Stimulated activated CD4-positive, alpha-beta T cell treated with anti-CD3 and anti-CD28 coated beads, Interleukin-15, amount 100 ng/mL, for 48 hours (primary cell): Measurements from ENCODE around the gene SLC7A14.

Source experiments
- DNase-seq, 2 donors: peaks; one replicate each; pipeline ENCODE4 v3.0.0-alpha.2; 2020; ENCODE audit warnings: low read depth in 2 of 2

SLC7A14 gene

DNA sequence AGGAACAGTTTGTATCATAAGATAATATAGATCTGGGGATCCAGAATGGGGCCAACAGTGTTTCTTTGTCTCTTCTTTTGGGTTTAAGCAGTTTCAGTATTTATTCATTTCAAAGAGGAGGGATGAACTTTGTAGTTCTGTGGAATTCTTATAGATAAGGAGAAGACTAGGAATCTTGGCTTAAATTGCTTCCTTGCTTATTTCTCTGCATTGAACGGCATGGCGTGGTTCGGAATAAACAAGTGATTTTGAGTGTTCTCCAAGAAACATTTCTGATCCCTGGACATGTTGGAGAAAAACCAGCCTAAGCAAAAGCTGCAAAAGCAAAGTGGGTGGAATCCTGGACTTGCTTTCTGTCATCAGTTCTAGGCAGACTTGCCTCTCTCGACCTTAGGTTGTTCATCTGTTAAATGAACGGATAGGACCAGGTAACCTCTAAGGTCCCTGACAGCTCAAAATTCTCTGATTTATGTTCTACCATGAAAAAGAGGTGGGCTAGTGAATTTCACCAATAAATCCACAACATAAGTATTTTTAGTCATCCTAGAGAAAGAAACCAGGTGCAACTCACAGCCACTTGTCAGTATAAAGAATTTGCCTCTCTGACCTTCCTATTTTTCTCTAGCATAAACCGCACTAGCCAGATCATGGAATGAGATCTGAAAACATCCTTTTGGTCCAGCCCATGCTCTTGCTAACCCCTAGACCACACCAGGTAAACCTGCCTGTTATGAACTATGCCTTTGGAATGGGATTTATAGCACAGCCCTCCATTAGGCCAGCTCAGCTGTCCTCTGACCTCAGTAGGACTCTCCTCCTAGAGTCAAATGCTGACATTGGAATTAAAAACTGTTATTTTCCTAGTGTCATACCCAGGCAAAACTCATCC is 88.4 kb downstream of the SLC7A14 start:
- no peak for DNase-seq

DNA sequence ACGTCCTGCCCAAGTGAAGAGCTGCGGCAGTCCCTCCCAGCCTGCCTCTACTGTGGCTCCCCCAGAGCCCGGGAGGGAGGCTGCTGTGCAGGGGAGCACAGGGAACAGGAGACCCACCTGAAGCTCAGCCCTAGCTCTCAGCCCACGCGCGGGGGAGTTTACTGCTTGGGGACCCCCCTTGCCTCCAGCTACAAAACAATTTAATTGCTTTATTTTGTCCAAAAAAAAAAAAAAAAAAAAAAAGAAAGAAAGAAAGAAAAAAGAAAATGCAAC is 89.1 kb downstream of the SLC7A14 start:
- no peak for DNase-seq

DNA sequence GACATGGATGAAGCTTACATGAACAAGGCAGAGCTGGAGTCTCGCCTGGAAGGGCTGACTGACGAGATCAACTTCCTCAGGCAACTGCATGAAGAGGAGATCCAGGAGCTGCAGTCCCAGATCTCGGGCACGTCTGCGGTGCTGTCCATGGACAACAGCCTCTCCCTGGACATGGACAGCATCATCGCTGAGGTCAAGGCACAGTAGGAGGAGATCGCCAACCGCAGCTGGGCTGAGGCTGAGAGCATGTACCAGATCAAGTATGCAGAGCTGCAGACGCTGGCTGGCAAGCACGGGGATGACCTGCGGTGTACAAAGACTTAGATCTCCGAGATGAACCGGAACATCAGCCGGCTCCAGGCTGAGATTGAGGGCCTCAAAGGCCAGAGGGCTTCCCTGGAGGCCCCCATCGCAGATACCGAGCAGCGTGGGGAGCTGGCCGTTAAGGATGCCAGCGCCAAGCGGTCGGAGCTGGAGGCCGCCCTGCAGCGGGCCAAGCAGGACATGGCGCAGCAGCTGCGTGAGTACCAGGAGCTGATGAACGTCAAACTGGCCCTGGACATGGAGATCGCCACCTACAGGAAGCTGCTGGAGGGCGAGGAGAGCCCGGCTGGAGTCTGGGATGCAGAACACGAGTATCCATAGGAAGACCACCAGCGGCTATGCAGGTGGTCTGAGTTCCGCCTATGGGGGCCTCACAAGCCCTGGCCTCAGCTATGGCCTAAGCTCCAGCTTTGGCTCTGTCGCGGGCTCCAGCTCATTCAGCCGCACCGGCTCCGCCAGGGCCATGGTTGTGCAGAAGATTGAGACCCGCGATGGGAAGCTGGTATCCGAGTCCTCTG is 89.6 kb downstream of the SLC7A14 start:
- DNase-seq, result no peak

DNA sequence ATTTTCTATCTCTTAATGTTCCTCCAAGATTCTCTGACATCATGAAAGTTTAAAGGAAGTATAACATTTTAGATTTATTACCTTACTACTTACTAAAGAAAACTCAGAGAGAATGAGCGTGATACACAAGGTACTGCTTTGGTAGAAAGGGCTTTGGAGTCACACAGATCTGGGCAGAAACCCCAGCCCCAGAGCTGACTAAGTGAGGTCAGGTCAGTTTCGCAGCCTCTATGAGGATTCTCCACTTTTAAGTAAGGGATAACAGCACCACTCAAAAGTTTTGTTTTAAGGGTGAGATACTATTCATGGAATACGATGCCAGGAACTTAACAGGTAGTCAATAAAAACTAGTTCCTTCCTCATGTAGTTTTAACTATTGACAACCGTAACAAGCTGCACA is 91.1 kb downstream of the SLC7A14 start:
- DNase-seq, result no peak

DNA sequence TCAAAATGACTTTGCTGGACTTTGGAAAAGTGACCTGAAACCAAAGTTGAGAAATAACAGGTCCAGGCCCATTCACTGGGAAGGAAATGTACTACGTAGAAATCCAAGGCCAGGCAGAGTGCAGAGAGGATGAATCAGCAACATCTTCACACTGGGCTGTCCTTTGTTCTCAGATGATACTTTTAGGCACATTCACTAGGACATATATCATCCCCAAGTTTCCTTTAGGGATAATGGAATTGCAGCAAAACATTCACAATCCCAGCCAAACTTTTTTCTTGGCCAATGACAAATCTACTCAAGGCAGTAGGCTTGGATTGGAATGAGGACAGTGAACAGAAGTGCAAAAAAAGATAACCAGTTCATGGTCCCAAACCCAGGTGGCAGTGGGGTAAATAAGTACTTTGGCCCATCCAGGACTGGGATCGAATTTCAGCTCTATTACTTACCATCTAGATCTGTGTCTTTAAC is 92.1 kb downstream of the SLC7A14 start:
- DNase-seq, result no peak

DNA sequence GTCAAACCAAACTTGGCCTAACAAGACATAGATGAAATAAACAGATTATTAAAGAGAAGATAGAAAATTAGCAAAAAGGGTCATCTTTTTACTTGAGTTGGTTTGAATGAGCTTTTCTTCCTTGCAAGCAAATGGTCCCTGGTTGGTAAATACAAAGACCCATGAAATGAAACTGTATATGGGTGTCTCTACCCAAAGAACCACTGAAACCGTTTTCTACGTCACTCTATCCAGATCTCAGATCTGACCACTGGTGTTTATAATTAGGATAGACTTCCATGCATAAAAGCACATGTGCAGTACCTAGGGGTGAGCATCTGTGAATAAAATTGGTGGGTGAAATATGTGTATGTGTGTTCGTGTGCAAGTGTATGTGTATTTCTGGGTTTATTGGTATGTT is 94.0 kb downstream of the SLC7A14 start:
- no peak for DNase-seq

DNA sequence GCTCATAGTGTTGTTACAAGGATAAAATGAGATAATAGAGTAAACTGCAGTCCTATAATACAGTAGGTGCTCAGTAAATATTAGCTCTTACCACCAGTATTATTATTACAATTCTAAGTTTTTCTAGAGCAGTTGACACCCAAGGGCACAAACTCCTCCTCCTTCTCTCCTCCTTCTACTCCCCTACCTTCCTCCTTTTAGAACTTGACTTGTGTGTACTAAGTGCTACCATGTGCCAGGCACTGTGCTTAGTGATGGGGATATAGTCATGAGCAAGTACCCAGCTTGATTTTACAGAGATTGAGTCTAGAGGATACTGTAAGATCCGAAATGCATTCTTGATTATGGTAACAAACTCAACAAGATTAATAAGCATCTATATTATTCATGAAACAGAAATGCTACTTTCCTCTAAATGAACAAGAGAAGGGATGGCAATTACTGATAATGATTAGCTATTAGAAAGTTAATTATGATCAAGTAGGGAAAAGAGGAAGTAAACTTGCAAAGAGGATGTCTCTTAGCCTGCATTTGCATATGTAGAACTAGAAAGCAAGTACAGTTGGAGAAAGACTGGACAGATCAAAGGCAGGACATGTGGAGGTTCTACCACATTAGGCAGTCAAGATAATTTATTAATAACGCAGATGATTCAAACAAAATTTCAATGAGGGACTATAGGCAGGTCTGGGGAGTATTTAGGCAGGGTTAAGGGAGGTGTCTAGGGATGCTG is 94.9 kb downstream of the SLC7A14 start:
- DNase-seq, result no peak

DNA sequence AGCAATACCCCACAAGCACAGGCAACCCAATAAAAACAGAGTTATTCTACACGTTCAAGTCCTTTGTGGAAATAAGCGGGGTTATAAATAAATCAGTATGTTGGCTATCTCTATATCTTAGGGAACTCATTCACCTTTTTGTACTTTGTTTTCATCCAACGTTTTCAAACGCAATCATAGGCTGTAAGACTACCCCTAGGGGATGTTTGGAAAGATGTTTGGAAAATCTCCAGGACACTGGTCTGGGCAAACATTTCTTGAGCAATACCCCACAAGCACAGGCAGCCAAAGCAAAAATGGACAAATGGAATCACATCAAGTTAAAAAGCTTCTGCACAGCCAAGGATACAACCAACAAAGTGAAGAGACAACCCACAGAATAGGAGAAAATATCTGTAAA is 97.1 kb downstream of the SLC7A14 start:
- no peak for DNase-seq

DNA sequence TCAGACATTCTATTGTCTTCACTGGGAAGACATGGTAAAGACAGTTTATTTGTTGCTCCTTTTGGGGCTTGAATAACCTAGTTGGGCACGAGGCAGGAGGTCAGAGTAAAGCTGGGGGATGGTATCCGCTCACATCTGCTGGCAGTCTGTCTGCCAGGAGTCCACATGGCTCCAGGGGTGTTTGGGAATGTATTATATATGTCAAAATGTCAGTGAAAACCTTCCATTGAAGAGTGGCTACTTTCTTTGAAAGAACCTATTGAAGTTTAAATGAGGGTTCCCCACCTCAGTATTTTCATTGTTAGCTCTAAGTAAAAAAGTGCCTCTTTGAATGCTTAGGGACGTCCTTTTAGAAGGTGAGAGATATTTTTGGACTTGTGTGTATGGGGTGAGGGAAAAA is 98.8 kb downstream of the SLC7A14 start:
- no peak for DNase-seq

DNA sequence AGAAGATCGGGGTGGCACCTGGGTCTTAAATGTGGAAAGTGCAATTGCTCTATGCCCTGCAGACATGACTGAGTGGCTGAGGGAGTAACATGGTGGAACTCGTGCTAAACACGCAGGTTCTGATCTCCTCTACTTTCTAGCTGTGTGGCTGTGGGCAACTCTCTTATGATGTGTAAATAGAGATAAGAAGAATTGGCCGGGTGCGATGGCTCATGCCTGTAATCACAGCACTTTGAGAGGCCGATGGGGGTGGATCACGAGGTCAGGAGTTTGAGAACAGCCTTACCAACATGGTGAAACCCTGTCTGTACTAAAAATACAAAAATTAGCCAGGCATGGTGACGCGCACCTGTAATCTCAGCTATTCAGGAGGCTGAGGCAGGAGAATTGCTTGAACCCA is 99.5 kb downstream of the SLC7A14 start:
- DNase-seq, result no peak

DNA sequence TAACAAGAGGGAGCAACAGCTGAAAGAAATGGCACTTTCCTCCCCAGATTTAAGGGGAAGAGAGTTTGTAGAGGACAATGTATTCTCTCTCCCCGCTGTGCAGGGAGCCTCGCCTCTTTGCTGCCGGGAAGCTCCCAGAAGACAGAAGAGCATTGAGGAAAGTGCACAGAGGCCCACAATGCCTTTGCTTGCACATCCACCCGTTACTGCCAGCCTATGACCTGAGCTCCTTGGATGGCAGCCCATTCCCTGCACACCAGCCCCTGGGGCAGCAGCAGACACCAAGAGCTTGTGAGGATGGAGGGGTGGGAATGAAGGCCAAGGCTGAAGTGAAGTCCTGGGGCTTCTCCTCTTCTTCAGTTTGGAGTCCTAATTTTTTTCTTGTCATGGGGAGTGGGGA is 100.2 kb downstream of the SLC7A14 start:
- DNase-seq, result no peak

DNA sequence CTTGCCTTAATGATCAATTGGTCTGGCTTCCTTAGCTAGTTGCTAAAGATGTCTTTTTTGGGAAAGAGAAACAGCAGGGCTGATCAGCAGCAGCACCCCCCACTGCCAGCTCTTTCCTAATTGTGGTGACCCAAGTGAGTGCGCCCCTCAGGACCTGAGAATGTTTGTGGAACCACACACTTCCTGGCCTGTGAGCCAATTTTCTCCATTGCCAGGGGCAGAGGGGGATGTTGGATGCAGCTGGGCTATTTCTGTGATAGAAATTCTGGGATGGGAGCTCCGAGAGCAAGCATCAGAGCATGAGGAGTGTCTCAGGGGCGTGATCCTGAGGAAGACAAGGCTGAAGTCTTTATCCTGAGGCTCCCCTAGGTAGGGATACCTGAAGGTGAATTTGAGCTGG is 100.6 kb downstream of the SLC7A14 start:
- DNase-seq, result no peak

DNA sequence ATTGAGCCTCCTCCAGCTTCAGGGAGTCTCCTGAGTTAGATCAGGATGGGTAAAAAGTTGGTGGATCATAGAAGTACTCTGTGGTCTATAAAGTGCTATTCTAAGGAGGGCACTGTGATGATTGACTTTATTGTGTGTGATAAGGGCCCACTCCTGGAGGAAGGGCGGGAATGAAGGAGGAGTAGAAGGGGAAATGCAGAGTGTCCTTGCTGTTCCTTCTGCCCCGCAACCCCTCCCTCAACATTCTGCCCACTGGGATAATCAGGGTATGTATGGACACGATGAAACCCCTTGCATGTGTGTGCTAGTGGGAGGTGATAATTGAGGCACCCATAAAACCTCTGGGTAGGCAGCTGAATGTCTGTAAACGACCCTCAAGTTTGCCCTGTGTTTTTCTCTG is 101.0 kb downstream of the SLC7A14 start:
- DNase-seq, result no peak

DNA sequence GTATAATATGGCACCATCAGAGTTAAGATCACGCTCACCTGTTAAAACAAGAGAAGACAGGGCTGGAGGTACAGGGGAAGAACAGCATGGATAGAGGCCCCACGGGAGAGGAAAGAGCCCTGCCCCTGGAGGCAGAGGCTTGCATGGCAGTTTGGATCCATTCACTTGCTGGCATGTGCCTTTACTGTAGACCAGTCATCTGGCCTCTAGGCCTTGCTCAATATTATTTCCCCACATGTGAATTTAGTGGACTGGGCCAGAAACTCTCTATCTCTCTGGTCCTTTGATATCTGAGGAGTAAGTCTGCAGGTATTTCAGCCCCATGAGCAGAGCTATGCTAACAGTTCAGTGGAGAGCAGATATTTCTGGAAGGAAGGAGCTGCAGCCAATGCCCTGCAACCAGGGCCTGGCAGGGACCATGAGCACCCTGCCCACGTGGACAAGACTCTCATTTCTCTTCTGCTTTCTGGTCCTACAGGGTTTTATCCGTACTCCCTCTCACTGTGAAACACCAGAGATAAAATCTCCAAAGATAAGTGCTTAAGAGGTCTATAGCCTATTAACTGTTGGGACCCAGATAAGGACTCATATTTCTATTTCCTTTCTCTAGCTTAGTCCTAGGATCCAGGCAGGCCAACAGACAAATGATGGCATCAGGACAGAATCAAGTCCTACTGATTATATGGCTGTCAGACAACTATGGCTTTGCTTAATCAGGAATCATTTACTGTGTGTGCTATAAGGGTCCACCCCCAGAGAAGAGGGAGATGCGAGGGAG is 102.2 kb downstream of the SLC7A14 start:
- DNase-seq, result no peak

DNA sequence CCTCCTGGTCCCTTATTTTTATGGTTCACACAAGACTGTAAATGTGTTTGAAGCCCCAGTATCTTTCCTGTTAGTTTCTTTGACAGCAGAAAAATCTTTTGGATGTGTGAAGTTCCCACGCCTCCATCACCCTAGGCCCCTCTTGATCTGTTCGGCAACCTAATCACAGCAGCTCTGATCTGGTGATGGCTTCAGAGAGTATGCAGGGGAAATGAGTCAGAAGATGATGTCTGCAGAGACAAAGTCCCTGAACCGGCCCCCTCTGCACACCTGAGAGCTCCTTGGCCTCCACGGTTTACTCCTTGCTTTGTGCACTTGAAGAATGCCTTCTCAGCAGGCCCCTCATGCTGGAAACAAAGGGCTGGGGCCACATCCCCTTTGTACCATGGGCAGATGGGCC is 103.7 kb downstream of the SLC7A14 start:
- DNase-seq, result no peak

DNA sequence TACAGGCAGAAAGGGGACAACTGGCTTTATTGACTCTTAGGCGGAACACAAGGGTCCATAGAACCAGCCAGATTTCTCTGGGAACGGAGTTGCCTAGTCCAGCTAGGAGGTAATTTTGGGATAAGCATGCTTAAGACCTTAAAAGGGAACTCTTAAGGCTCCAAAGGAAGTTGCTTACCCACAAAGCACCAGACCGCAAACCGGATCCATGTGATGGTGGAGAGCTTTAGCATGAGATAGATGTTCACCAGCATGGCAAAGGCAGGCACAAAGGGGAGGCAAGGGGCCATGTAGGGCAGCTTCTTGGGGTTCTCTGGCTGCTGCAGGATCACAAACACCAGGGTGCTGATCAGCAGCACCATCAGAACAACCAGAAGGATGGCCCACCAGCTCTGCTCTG is 105.8 kb downstream of the SLC7A14 start:
- no peak for DNase-seq

DNA sequence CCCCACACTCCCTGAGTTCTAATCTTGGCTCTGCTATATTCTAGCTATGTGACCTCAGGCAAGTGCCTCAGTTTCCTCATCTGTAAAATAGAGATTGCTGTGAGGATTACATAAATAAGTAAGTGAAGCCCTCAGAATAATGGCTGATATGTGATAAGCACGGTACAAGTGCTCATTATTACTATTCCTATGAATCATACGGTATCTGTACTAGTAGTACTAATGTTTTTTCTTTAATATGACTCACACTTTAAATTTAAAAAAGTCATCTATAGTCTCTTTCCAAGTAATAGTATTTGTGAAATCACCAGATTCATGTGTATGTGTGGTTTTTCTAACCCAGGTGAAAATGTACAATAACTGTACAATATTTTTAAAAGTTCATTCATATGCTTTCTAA is 108.5 kb downstream of the SLC7A14 start:
- no peak for DNase-seq

DNA sequence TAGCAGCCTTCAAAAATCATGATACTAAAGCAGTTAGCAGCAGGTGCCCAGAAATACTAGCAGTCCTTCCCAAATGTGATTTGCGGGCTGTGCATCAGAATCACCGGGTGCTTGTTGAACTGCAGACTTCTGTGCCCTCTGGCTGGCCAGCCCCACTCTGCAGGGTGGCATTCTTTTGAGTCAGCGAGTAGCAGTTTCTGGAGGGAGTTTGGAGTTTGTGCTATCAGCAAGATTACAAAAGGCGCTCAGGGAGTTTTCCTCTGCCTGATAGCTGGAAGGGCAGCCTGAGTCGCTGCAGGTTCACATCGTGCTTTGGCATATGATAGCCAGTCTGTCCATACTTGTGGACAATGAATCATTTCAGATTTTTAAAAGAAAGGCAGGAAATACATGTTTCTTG is 109.6 kb downstream of the SLC7A14 start:
- no peak for DNase-seq

DNA sequence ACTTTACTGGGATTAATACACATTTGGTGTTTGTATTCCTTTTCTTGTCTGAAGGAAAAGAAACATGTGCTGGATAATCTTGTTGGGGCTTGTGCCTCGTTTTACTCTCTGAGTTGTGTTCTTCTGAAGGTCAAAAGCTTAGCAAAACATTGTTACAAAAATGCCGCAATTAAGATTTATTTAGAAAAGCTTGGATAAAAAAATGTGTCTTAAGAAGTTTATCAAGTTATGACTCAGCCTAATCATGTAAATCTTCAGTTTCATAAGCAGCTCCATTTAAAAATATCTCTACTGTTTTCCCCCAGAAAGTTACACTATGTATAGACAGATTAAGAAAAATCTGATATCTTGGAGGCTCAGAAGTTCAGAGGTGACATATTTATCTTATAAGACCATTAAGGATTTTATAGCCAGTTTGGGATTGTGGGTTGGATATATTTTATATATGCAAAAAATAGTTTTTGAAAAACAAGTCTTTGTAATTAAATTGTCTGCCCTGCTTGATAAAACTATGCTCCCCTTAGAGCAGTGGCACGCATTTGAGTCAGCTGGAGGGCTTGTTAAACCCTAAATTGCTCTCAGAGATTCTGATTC is 110.7 kb downstream of the SLC7A14 start:
- no peak for DNase-seq

DNA sequence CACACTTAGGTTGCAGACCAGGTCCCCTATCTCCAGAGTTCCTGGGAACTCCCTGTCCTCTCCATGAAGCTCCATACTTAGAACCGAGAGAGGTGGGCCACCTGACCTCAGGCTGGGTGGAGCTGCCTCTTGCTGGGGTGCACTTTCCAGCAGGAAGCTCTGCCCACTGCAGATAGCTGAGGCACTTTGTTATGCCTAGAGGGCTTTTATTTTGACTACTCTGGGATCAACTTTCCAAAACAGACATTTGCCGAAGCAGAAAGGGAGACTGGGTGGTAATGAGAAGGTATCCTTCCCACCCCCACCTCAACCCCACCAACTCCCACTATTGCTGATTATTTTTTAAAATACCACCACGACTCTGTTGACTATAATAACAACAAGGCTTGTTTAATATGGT is 112.5 kb downstream of the SLC7A14 start:
- DNase-seq, result no peak

DNA sequence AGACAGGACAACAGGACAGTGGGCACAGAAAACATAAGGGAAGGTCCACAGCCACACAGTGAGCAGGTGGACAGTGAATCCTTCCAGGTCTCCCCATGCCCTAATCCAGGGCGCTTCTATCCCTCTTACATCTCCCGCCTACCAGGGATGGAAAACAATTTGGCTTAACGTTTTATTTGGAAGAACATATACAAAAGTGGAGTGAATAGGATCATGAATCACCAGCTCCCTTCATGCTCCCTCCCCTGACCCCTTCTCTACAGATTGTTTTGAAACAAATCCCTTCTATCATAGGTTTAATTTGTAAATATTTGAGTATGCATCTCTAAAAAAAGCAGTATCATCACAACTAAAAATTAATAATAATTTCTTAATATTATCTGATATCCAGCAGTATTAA is 114.7 kb downstream of the SLC7A14 start:
- no peak for DNase-seq
